PFSK-1 (cell line): ENCODE measurements around the gene SPEM1.

Experiments used
- REST ChIP-seq, 2 experiments: IDR thresholded peaks; 2 replicates each; pipeline versions ENCODE4 v1.6.1 to v1.8.0; 2011 to 2012; ENCODE audit warnings: low read depth in 2 of 2, low read length in 2 of 2, control low read depth in 1 of 2, inconsistent platforms in 1 of 2, mild to moderate bottlenecking in 1 of 2, moderate library complexity in 1 of 2; ENCODE audit not compliant: insufficient read depth in 1 of 2
- TAF1 ChIP-seq: IDR thresholded peaks from 2 replicates; pipeline ENCODE4 v1.6.1; 2012; ENCODE audit warnings: low read length, control low read depth, borderline replicate concordance; ENCODE audit not compliant: insufficient read depth

GRCh38 chr17:7418472-7419152 is 1.5 kb upstream of the SPEM1 start:
- TF ChIP-seq TAF1 (no peak), REST (IDR thresholded peaks at IDR 0.05; ENCODE audit: insufficient read depth in 1 of 2, low read depth in 2 of 2, low read length in 2 of 2) (no peak)
